ENCODE results near the gene NEK11.

DNA sequence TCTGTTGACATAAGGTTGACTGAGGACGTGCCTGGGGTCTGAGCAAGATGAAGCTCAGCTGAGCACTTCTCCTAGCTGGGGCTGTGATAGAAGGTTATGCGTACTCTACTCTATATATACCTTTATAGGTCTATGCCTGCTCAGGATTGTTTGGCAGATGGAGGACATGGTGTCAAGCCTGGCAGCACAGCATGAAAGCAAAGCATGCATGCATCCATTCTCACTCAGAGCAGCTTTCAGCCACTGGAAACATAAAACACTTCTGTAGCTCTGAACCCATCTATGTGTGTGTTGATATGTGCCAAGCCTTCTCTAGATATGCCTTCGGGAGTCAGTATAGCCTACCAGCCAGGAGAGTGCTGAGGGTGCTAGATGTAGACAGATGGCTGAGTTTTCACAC is 212.6 kb downstream of the NEK11 start:
- TF ChIP-seq CTCF (IDR thresholded peaks at IDR 0.05; ENCODE audit: insufficient read depth, low read depth, low read length) (no peak), EZH2 (IDR thresholded peaks at IDR 0.05; ENCODE audit: insufficient read depth, low read length) (no peak)
